DMS53 (cell line): Measurements from ENCODE around the gene RXRB.
"Not testable (repeated sequence)": the region's sequence is repeated elsewhere in the genome, so short reads cannot be mapped to it uniquely, and the experiment has no call there.

Experiments used
- DNase-seq: peaks from one replicate; lab custom pipeline; 2025; lab: John Stamatoyannopoulos, UW

The RXRB gene

DNA sequence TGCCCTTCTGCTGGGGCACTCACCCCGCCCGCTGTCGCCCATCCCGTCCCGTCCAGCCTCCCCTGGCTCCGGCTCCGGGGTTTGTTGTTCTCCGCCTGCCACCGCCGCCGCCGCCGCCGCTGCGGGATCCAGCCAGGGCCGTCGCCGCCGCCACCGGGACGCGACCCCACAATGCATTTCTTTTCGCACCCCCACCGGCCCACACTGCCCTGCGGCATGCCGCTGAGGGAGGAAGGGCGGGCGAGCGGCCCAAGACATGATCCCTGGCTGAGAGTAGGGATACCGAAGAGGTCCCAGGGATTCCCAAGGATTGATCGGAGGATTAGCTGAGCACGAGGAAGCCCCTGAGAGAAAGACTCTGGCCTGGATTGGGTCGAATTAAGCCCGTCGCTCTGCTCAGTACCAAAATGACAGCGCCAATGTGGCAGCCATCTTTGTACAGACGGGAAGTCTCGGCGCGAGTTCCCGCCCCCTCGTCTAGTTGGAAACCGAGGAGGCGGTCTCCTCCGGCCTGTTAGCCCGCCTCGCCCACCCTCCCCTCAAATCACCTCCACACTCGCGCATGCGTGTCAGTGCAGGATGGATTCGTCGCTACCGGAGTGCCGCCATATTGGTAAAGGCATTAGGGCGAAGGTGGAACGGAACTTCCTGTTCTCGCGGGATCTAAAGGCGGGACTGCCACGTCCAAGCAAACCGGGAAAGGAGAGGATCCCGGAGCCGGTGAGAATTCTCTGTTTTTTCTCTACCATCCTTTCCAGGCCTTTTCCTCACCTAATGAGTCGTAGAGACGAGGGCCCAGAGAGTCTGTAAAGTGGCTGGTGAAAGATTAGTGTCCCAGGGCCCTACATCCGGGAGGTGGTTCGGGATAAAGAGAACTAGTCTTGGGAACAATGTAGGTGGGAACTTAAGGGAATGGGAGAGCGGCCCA, at the start of gene RXRB, which contains the start of gene SLC39A7:
RXRB (minus strand) TSS at position 447 of the 928 bp plus-strand sequence; CDS start at position 258, 189 bp downstream.
SLC39A7 (plus strand) TSS at position 649 of the 928 bp plus-strand sequence. CDS start 379 bp downstream, outside the sequence.
- DNase-seq = peak; percentile 99

DNA sequence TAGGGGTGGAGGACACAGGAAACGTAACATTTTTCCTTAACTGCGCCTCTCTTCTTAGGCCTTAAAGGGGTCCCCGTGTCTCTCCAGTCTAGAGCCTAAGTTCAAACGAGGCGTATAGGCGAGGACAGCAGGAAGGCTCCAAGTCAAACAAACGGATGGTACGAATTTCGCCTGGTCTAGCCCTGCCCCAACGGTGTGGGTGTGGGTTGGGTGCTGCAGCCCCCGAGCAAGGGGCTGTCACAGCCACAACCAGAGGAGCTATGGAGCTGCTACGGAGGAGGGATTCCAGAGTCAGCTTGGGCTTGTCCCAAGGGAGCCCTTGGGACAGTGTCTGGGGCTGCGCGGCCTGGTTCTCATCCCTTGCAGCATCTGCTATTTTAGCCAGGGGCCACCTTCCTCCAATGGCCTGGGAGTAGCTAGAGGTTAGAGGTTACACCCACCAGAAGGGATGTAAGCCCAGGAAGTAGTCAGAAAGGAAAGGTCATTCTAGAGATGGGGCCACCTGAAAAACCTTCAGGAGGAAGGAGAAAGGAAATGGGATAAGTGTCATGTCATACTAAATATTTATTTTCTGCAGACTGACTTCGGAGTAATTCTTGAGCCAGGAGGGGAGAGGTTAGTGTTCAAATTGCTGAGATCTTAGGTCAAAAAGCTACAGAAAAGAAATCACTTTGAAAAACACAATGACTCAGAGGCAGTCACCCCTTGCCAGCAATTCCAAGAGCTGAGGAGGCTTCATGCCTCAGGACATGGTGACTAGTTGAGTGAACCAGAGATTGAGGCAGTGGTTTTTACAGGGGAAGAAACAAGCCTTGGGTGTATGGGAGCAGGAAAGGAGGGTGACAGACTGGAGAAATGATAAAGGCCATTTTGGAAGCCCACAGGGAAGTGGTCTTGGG, 49.5 kb upstream of the RXRB start:
- DNase-seq = no peak

- DNase-seq = peak; percentile 100
These were observed 48.7 kb upstream of the RXRB start for GRCh38 chr6:33248932-33249731.

DNA sequence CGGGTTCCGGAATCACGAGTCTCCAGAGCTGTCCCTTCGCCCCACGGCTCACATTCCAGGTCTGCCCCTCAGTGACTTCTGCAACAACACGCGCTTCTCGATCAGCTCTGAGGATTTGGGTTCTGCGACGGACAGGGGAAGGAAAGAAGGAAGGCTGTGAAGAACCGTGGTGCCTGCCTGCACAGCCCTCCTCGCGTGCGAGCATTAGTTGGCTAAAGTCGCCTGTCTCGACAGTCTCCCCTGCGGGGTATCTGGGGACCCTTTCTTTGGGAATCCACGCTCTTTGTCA, 48.1 kb upstream of the RXRB start:
- DNase-seq = peak; percentile 85

GRCh38 chr6:33247977-33248642, 47.6 kb upstream of the RXRB start:
- DNase-seq = peak; percentile 92

DNA sequence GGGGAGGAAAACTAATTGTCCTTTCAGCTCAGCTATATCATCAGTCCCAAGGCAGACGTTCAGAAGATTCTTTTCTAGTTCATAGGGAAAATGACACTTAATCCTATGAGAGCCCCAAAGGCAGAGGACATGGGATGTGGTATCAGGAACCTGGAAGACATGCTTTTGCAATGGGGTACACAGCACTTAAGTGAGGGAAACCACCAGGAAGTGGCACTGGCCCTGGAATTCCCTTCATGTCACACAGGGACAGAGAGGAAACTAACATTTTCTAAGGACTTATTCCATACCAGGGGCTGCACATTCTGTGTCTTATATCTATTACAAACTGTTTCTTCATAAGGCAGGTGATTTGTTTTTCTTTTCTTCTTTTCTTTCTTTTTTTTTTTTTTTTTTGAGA, 43.0 kb upstream of the RXRB start:
- no peak for DNase-seq

- DNase-seq = no peak
These were observed 41.5 kb upstream of the RXRB start for GRCh38 chr6:33241968-33242367.

GRCh38 chr6:33237741-33238140, 37.3 kb upstream of the RXRB start:
- no peak for DNase-seq

DNA sequence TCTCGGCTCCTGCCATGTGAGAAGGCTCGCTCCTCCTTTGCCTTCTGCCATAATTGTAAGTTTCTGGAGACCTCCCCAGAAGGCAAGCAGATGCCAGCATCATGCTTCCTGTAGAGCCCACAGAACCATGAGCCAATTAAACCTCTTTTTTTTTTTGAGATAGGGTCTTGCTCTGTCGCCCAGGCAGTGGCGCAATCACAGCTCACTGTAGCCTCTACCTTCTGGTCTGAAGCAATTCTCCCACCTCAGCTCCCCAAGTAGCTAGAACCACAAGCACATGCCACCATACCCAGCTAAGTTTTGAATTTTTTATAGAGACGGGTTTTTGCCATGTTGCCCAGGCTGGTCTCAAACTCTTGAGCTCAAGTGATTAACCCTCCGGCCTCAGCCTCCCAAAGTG, 36.4 kb upstream of the RXRB start:
- DNase-seq = no peak

DNA sequence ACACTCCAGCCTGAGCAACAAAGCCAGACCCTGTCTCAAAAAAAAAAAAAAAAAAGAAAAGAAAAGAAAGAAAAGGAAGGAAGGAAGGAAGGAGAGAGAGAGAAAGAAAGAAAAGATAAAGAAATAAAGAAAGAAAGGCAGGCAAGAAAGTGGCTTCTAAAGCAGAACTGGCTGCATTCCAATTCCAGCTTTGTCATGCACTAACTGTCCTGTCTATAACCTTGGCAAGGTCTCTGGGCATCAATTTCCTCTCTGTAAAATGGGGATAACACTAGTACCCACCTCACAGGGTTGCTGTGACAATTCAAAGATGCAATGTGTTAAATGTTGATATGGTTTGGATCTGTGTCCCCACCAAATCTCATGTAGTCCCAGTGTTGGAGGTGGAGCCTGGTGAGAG, 35.9 kb upstream of the RXRB start:
- no peak for DNase-seq

GRCh38 chr6:33235221-33235634, 34.8 kb upstream of the RXRB start:
- no peak for DNase-seq

- not testable (repeated sequence) for DNase-seq
These were observed 26.1 kb upstream of the RXRB start for GRCh38 chr6:33226503-33227120.

DNA sequence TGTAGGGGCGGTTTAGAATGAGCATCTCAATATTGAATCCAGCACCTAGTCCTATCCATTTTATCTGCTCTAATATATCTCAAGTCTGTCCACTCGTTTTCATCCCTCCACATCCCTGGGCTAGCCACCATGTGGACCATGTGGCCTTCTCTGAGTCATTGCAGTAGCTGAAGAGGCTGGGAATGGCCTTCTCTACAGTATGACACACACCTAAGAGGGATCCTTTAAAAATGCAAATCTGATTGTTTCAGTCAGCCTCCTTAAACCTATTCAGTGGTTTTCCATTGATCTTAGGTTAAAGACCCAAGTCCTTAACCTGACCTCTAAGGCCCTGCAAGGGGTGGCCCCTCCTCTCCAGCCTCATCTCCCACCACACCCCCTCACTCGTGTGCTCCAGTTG, 17.2 kb upstream of the RXRB start:
- peak; percentile 24 for DNase-seq

DNA sequence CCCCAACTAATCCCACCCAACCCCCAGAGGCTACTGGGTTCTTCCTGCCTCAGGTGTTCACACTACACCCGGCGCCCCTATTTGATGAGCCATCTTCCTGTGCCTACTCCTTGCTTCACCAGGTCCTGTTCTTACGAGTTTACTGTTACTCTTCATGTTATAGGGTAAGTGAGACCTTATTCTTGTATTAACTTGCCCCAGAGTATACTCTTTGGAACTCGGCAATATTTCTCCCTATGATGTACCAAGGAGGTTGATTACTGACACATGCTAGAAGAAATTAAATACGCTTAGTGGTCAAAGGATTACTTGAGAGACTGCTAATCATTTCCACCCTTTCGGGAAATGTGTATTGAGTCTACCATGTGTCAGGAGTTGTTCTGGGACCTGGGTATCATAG, 16.8 kb upstream of the RXRB start:
- no peak for DNase-seq

DNA sequence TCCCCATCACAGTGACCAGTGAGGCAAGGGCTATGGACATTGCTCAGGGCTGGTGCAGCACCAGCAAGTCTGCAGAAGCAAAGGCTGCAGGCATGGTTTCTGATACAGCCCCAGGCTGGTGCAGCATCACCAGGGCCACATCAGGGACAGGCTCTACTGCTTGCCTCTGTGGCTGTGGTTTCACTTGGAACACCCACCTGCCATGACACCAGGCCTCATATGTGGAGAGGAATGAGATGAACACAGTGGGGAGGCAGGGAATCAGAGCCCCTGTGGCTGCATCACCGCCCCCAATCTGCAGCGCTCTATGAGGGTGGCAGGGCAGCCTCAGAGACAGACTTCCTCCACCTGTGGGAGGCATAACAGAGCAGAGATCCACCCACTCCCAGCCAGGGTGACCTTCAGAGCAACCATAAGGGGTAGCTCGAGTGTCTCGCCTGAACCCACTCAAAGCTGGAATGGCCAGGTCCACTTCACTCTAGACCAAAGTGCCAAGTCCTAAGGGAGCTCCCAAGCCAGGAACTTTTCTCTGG, 15.7 kb upstream of the RXRB start:
- no peak for DNase-seq

- DNase-seq = no peak
These were observed 15.0 kb upstream of the RXRB start for GRCh38 chr6:33215271-33216116.

DNA sequence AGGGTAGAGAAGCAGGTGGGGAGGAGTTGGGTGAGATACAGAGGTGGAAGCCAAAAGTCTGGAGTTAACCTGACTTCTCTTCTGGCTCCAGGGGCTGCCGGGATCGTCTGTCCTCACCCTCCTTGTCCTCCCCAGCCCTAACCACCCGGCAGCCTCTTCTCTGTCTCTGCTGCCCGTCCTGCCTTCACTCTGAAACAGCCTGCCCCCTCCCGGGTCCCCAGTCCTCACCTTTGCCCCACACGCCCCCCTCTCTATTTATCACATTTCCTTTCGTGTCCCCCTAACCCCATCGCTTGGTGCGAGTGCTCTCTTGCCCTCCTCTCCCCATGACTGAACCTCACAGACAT, 13.5 kb upstream of the RXRB start:
- DNase-seq = peak; percentile 26

DNA sequence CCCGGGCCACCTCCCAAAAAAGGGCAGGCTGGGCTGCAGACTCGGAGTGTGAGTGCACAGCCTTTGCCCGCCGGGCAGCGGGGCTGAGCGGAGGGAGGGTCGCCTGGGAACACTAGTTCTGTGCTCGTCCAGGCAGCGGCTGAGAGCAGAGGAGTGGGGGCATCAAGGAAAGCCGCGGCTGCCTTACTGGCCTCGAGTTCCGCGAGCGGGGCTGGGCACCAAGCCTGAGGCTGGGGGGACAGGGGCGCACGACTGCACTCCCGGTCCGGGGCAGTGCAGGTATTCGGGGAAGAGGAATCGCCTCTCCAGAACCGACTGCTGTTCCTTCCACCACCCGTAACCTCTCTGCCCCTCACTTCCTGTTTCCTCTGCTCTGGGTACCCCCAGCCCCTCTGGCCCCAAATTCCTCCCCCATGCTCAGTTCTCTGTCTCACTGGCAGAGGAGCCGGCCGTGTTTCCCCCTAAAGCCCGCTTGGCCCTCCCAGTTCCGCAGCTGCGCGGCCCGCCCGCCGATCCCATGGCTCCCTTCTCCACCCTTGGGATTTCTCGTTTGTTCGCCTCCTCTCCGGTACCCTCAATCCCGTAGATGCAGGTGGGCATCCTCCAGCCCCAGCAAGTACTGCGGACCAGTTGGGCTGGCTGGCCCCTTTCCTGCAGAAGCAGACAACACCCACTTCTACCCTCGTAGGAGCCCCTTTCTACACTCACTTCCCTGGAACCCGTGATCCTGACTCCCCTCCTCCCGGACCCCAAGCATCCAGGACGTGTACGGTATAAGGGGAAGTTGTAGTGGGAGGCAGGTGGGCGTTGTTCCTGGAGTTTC, 12.9 kb upstream of the RXRB start:
- DNase-seq = peak; percentile 57

DNA sequence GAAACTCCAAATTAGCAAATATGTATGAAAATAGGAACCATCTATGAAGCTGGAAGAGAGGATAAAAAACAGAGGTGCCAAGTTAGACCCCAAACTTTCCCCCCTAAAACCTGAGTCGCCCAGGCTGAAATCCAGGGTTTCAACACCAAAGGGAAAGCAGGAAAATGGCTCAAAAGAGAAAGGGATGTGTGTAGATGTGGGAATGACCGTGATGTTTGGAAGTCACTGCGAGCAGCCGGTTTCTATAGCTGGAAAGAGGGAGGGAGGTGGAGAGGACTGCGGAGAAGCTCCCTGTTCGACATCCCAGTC, 12.3 kb upstream of the RXRB start:
- peak; percentile 57 for DNase-seq
